DND-41 (cell line): ENCODE data around the gene BCAS3.

Experiments
- CTCF ChIP-seq: IDR thresholded peaks from 2 replicates; pipeline ENCODE4 v1.5.1; 2012; ENCODE audit warnings: borderline replicate concordance, low read length, moderate library complexity, mild to moderate bottlenecking; ENCODE audit not compliant: poor library complexity, severe bottlenecking; ENCODE audit errors: extremely low read depth
- EZH2 ChIP-seq: IDR thresholded peaks from 3 replicates; pipeline ENCODE4 v1.6.1; 2012; ENCODE audit warnings: borderline replicate concordance, low read depth, mild to moderate bottlenecking, moderate library complexity, low read length, inconsistent platforms; ENCODE audit not compliant: severe bottlenecking

- TF ChIP-seq CTCF (no peak), EZH2 (no peak)
Measured at GRCh38 chr17:61294286-61294685, 616.6 kb downstream of the BCAS3 start.
